Astrocyte of the spinal cord (primary cell): ENCODE data around the gene PALLD.
A peak's percentile ranks its signal among the peaks of the same experiment; 100 is the strongest.

Source experiments
- DNase-seq: peaks from one replicate; pipeline ENCODE4 v3.0.0; 2011; ENCODE audit warnings: low read depth, low spot score
- H3K4me3 ChIP-seq: 2 replicates; pipeline ENCODE4 v1.5.1; 2011; ENCODE audit warnings: low read depth, mild to moderate bottlenecking, low read length, moderate library complexity
- CTCF ChIP-seq: IDR thresholded peaks from 2 replicates; pipeline ENCODE4 v1.5.1; 2012; ENCODE audit warnings: low read depth, mild to moderate bottlenecking, low read length, inconsistent platforms
- in situ Hi-C: cut with HindIII; loops from 2 replicates; pipeline ENCODE4 v1.10.0; 2017; ENCODE audit warnings: low sequenced_read_pairs

Gene PALLD

GRCh38 chr4:168461821-168462220 is 35.0 kb upstream of the PALLD start:
- no peak for DNase-seq
- no peak for TF ChIP-seq CTCF
- H3K4me3 ChIP-seq = no peak overlapping the region
- in situ Hi-C loops = no loop called here

- TF ChIP-seq CTCF = no peak
- DNase-seq = no peak
- in situ Hi-C loops = no loop called here
- no peak overlapping the region for H3K4me3 ChIP-seq
Observed at GRCh38 chr4:168472920-168473319, 23.9 kb upstream of the PALLD start.

GRCh38 chr4:168474660-168475320 is 22.1 kb upstream of the PALLD start:
- no peak overlapping the region for H3K4me3 ChIP-seq
- DNase-seq = no peak
- in situ Hi-C loops = no loop called here
- TF ChIP-seq CTCF = no peak

- no peak for TF ChIP-seq CTCF
- DNase-seq = no peak
- H3K4me3 ChIP-seq = no peak overlapping the region
- in situ Hi-C loops = no loop called here
Observed at GRCh38 chr4:168475745-168476144, 21.1 kb upstream of the PALLD start.

- no peak overlapping the region for H3K4me3 ChIP-seq
- DNase-seq = no peak
- in situ Hi-C loops = no loop called here
Observed at GRCh38 chr4:168478868-168479267, 18.0 kb upstream of the PALLD start.

GRCh38 chr4:168480931-168481611 is 15.8 kb upstream of the PALLD start:
- TF ChIP-seq CTCF = no peak
- peak overlapping the region; percentile 67 for H3K4me3 ChIP-seq

More at GRCh38 chr4:168478868-168479267, 18.0 kb upstream of the PALLD start:
- TF ChIP-seq CTCF = no peak

More at GRCh38 chr4:168480931-168481611, 15.8 kb upstream of the PALLD start:
- in situ Hi-C loops = no loop called here
- peak; percentile 83 for DNase-seq
